ENCODE results near the gene KCNQ2.

KCNQ2 gene

GRCh38 chr20:63370618-63371187, 101.8 kb downstream of the KCNQ2 start:
- Histone ChIP-seq H3F3A (ENCODE audit: insufficient read depth, low read length) (no peaks in the 10 kb centered on the region), H3K27me3 (ENCODE audit: insufficient read depth, low read length) (0 out of 2 replicates have a peak, but pooled peaks cover 3% of the 10 kb centered on the region), H3K79me2 (ENCODE audit: insufficient read depth, low read length) (no peaks in the 10 kb centered on the region), H2AFZ (ENCODE audit: low read length) (no peak overlapping the region), H3K4me1 (ENCODE audit: insufficient read depth, low read length, severe bottlenecking) (no peaks in the 10 kb centered on the region), H3K27ac (ENCODE audit: low read depth, low read length, poor library complexity, severe bottlenecking) (no peak overlapping the region), H3K4me2 (ENCODE audit: low read length) (no peak overlapping the region), H3K36me3 (ENCODE audit: insufficient read depth, low read length) (no peaks in the 10 kb centered on the region), H3K9me3 (ENCODE audit: low read length) (no peaks in the 10 kb centered on the region), H3K4me3 (ENCODE audit: low read depth, low read length, poor library complexity, severe bottlenecking) (no peak overlapping the region), H3K9me2 (ENCODE audit: low read depth, low read length) (no peaks in the 10 kb centered on the region), H4K20me1 (ENCODE audit: insufficient read depth, low read length) (no peaks in the 10 kb centered on the region), H3K9ac (ENCODE audit: low read length) (no peak overlapping the region)
- TF ChIP-seq CTCF (IDR thresholded peaks at IDR 0.05; ENCODE audit: low read length) (no peak), EZH2 (IDR thresholded peaks at IDR 0.05; ENCODE audit: borderline replicate concordance, low read length) (no peak)

DNA sequence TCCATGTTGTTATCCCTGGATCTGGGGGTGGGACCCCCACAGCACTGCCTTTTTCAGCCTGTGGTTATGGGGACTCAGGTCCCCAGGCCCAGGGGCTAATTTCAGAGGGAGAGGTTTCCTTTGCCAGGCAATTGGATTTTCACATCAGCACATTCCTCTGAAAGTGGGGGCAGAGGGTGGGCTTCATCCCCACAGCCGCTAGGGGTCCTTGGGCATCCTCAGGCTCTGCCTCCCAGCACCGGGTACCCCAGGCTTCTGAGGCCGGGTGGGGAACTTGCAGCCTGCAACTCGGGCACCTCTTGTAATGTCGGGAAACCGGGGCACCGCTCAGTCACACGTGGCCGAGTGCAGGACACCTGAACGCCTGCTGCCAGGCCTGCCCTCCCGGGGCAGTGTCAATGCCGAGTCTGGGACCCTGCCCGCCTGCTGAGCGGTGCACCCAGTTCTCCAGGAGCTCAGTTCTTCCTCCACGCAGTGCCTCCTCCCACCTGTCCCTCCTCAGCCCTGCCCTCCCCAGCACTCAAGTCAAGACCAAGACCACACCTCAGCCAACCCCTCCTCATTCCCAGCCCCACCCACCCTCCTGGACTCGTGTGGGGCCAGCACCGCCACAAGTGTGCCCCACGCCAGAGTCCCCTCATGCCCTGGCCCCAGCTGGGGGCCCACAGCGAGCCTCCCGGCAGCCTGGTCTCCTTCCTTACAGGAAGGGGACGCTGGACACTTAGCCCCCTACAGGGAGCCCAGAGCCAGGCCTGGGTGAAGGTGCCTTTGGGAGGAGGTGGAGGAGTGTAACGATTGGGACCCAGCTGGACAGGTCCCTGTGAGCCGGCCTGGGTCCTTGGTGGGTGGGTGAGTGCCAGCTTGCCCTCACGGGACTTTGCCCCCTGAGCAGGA, 102.5 kb downstream of the KCNQ2 start:
- Histone ChIP-seq H3K79me2 (ENCODE audit: insufficient read depth, low read length) (no peaks in the 10 kb centered on the region), H3K4me2 (ENCODE audit: low read length) (no peak overlapping the region), H3K9me2 (ENCODE audit: low read depth, low read length) (no peaks in the 10 kb centered on the region), H3K4me3 (ENCODE audit: low read depth, low read length, poor library complexity, severe bottlenecking) (no peak overlapping the region), H3K36me3 (ENCODE audit: insufficient read depth, low read length) (no peaks in the 10 kb centered on the region), H3K4me1 (ENCODE audit: insufficient read depth, low read length, severe bottlenecking) (no peaks in the 10 kb centered on the region), H4K20me1 (ENCODE audit: insufficient read depth, low read length) (no peaks in the 10 kb centered on the region), H3F3A (ENCODE audit: insufficient read depth, low read length) (no peaks in the 10 kb centered on the region), H2AFZ (ENCODE audit: low read length) (no peak overlapping the region), H3K9me3 (ENCODE audit: low read length) (no peaks in the 10 kb centered on the region), H3K27me3 (ENCODE audit: insufficient read depth, low read length) (0 out of 2 replicates have a peak, but pooled peaks cover 3% of the 10 kb centered on the region), H3K9ac (ENCODE audit: low read length) (no peak overlapping the region), H3K27ac (ENCODE audit: low read depth, low read length, poor library complexity, severe bottlenecking) (no peak overlapping the region)
- TF ChIP-seq CTCF (IDR thresholded peaks at IDR 0.05; ENCODE audit: low read length): peak; percentile 8; the same call in 1 of the 2 replicates
- no peak for TF ChIP-seq EZH2 (IDR thresholded peaks at IDR 0.05; ENCODE audit: borderline replicate concordance, low read length)

DNA sequence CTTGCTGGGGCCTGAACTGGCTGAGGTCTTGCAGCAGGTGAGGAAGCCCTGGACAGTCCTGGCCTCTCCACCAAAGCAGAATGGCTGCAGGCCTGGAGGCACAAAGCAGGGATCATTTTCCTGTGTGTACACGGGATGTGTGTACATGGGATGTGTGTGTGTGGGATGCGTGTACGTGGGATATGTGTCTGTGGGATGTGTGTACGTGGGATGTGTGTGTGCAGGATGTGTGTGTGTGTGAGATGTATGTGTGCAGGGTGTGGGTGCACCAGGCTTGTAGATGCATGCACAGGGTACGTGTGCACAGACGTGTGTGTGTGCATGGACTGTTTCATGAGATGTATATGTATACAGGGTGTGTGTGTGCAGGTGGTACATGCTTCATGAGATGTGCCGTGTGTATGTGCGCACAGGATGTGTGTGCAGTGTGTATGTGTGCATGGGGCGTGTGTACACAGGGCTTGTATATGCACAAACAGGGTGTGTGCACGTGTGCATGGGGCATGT, 103.4 kb downstream of the KCNQ2 start:
- Histone ChIP-seq H3K79me2 (ENCODE audit: insufficient read depth, low read length) (no peaks in the 10 kb centered on the region), H4K20me1 (ENCODE audit: insufficient read depth, low read length) (no peaks in the 10 kb centered on the region), H3K27ac (ENCODE audit: low read depth, low read length, poor library complexity, severe bottlenecking) (no peak overlapping the region), H3K27me3 (ENCODE audit: insufficient read depth, low read length) (0 out of 2 replicates have a peak, but pooled peaks cover 3% of the 10 kb centered on the region), H3K9me3 (ENCODE audit: low read length) (no peaks in the 10 kb centered on the region), H3K9me2 (ENCODE audit: low read depth, low read length) (no peaks in the 10 kb centered on the region), H2AFZ (ENCODE audit: low read length) (no peak overlapping the region), H3K4me2 (ENCODE audit: low read length) (no peak overlapping the region), H3K4me3 (ENCODE audit: low read depth, low read length, poor library complexity, severe bottlenecking) (no peak overlapping the region), H3K9ac (ENCODE audit: low read length) (no peak overlapping the region), H3F3A (ENCODE audit: insufficient read depth, low read length) (no peaks in the 10 kb centered on the region), H3K36me3 (ENCODE audit: insufficient read depth, low read length) (no peaks in the 10 kb centered on the region), H3K4me1 (ENCODE audit: insufficient read depth, low read length, severe bottlenecking) (no peaks in the 10 kb centered on the region)
- TF ChIP-seq EZH2 (IDR thresholded peaks at IDR 0.05; ENCODE audit: borderline replicate concordance, low read length): no peak
- TF ChIP-seq CTCF (IDR thresholded peaks at IDR 0.05; ENCODE audit: low read length): no peak
